Thyroid gland (tissue), 4 donors: ENCODE results near the gene NKX1-1. TPM values are rescaled to one million over a fixed set of nuclear protein-coding genes. Genes with fewer than 3 reads are reported as not detected.

Experiments used
- DNase-seq, 2 donors: peaks; one replicate each; pipeline ENCODE4 v3.0.0-alpha.2; 2019
- H3K27ac ChIP-seq, 3 donors: fragments of 200-600 bp; sonication (generic); 1 replicate in 2 of 3; 2 replicates in 1 of 3; pipeline ENCODE4 v1.5.1; 2016 to 2019; ENCODE audit warnings: mild to moderate bottlenecking in 1 of 3, moderate library complexity in 1 of 3
- H3K27me3 ChIP-seq: fragments of 200-600 bp; sonication (generic); one replicate; pipeline ENCODE4 v1.5.1; 2019
- H3K36me3 ChIP-seq, 2 donors: fragments of 200-600 bp; sonication (generic); one replicate each; pipeline ENCODE4 v1.5.1; 2016 to 2019
- H3K4me1 ChIP-seq, 2 donors: fragments of 200-600 bp; sonication (generic); one replicate each; pipeline ENCODE4 v1.5.1; 2017 to 2019
- H3K4me3 ChIP-seq, 3 donors: fragments of 200-600 bp; sonication (generic); replicated peaks in 1 of 3; 1 replicate in 2 of 3; 2 replicates in 1 of 3; pipeline ENCODE4 v1.5.1; 2016; ENCODE audit warnings: mild to moderate bottlenecking in 1 of 3
- H3K9me3 ChIP-seq: fragments of 200-600 bp; sonication (generic); one replicate; pipeline ENCODE4 v1.5.1; 2017
- POLR2A ChIP-seq, 2 donors: fragments of 450-650 bp; IDR thresholded peaks; one replicate each; pipeline ENCODE4 v1.6.1; 2017; ENCODE audit warnings: antibody characterized with exemption in 2 of 2, mild to moderate bottlenecking in 2 of 2, moderate library complexity in 1 of 2
- WGBS, 2 donors: methylation state at CpG; one replicate each; pipeline ENCODE4 v1.1.5; 2017; 5-methylcytosine and 5-hydroxymethylcytosine counted together
- intact Hi-C: fragments of 100-400 bp; cut with DNase I; formaldehyde crosslinking; loops from one replicate; pipeline ENCODE4 v1.15.1; 2023
- total RNA-seq, 4 donors: library from RNA; depleted of rRNA; stranded (reverse); fragments of >200 nt; gene quantifications; one replicate each; pipeline ENCODE4 v1.2.3, GENCODE V29; 2016
- TF ChIP-seq, protein P1 (sequence below), 6 experiments: fragments of 200-600 bp in 3 of 6; fragments of 450-650 bp in 3 of 6; sonication (generic) in 3 of 6; IDR thresholded peaks; one replicate each; pipeline ENCODE4 v1.5.1; 2016 to 2019; ENCODE audit warnings: antibody characterized with exemption in 6 of 6, mild to moderate bottlenecking in 2 of 6, inconsistent platforms in 1 of 6, moderate library complexity in 1 of 6

The NKX1-1 gene
- not detected for total RNA-seq

GRCh38 chr4:1406394-1406980 lies at the start of gene NKX1-1:
Gene NKX1-1, minus strand, starts transcription at chr4:1406442. Its CDS starts 0 bp downstream, at chr4:1406442.
- Histone ChIP-seq H3K27me3 (peaks cover 44% of the 10 kb centered on the region), H3K9me3 (no peaks in the 10 kb centered on the region), H3K4me3 (no peak within 1 kb of the TSS), H3K27ac (no peak within 1 kb of the TSS), H3K4me1 (peaks cover 0 to 10% of the 10 kb centered on the region in 2 donors), H3K36me3 (no peaks in the 10 kb centered on the region)
- WGBS, 2 donors = 9% methylated on average over 9 of the region's 91 CpGs; no CpG with 5 or more reads in 1 of the 2 donors
- DNase-seq = no peak
- TF ChIP-seq POLR2A (IDR thresholded peaks at IDR 0.05) = no peak
- TF ChIP-seq, protein P1, sequence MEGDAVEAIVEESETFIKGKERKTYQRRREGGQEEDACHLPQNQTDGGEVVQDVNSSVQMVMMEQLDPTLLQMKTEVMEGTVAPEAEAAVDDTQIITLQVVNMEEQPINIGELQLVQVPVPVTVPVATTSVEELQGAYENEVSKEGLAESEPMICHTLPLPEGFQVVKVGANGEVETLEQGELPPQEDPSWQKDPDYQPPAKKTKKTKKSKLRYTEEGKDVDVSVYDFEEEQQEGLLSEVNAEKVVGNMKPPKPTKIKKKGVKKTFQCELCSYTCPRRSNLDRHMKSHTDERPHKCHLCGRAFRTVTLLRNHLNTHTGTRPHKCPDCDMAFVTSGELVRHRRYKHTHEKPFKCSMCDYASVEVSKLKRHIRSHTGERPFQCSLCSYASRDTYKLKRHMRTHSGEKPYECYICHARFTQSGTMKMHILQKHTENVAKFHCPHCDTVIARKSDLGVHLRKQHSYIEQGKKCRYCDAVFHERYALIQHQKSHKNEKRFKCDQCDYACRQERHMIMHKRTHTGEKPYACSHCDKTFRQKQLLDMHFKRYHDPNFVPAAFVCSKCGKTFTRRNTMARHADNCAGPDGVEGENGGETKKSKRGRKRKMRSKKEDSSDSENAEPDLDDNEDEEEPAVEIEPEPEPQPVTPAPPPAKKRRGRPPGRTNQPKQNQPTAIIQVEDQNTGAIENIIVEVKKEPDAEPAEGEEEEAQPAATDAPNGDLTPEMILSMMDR (IDR thresholded peaks at IDR 0.05) = no peak
- intact Hi-C loops = no loop called here

GRCh38 chr4:1453731-1454130 lies 47.5 kb upstream of the NKX1-1 start:
- no peaks in the 10 kb centered on the region for H3K9me3 ChIP-seq
- H3K27ac ChIP-seq = no peak overlapping the region
- H3K4me3 ChIP-seq = no peak overlapping the region
- DNase-seq = no peak
- no peaks in the 10 kb centered on the region for H3K4me1 ChIP-seq
- TF ChIP-seq, protein P1 (IDR thresholded peaks at IDR 0.05) = no peak
- TF ChIP-seq POLR2A (IDR thresholded peaks at IDR 0.05) = no peak
- intact Hi-C loops = no loop called here
- H3K36me3 ChIP-seq = no peaks in the 10 kb centered on the region
- WGBS, 2 donors = 90 to 98% methylated on average over 2 of the region's 2 CpGs
- H3K27me3 ChIP-seq = no peaks in the 10 kb centered on the region

- no peaks in the 10 kb centered on the region for H3K4me1 ChIP-seq
- intact Hi-C loops = no loop called here
- no peak for DNase-seq
- no peaks in the 10 kb centered on the region for H3K27me3 ChIP-seq
- no peak overlapping the region for H3K27ac ChIP-seq
- no peak for TF ChIP-seq POLR2A (IDR thresholded peaks at IDR 0.05)
- TF ChIP-seq, protein P1 (IDR thresholded peaks at IDR 0.05) = no peak
- no peak overlapping the region for H3K4me3 ChIP-seq
- H3K36me3 ChIP-seq = no peaks in the 10 kb centered on the region
- 67 to 71% methylated on average over 5 of the region's 5 CpGs for WGBS, 2 donors
- no peaks in the 10 kb centered on the region for H3K9me3 ChIP-seq
Observed at GRCh38 chr4:1452431-1453051, 46.3 kb upstream of the NKX1-1 start.

DNA sequence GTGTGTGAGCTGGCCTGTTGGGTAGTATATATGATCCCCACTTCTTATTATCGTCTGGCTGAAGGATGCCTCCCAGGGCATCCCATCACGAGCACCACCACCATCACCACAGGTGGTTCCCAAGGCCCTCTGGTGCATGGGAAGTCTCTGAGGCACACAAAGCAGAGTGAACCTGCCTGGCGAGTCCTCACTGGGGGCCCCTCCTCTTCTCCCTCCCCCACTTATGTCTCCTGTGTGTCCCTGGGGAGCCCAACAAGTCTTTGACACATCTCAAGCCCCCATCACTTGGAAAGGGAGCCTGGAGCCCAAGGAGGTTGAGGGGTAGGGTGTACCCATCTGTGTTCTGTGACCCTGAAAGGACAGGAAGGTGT lies 45.5 kb upstream of the NKX1-1 start:
- intact Hi-C loops = no loop called here
- H3K4me3 ChIP-seq = no peak overlapping the region
- WGBS, 2 donors = 63 to 76% methylated on average over 2 to 3 of the region's 3 CpGs
- H3K27me3 ChIP-seq = no peaks in the 10 kb centered on the region
- H3K9me3 ChIP-seq = no peaks in the 10 kb centered on the region
- no peak for DNase-seq
- TF ChIP-seq, protein P1 (IDR thresholded peaks at IDR 0.05) = no peak
- no peak for TF ChIP-seq POLR2A (IDR thresholded peaks at IDR 0.05)
- no peaks in the 10 kb centered on the region for H3K4me1 ChIP-seq
- H3K27ac ChIP-seq = no peak overlapping the region
- no peaks in the 10 kb centered on the region for H3K36me3 ChIP-seq

DNA sequence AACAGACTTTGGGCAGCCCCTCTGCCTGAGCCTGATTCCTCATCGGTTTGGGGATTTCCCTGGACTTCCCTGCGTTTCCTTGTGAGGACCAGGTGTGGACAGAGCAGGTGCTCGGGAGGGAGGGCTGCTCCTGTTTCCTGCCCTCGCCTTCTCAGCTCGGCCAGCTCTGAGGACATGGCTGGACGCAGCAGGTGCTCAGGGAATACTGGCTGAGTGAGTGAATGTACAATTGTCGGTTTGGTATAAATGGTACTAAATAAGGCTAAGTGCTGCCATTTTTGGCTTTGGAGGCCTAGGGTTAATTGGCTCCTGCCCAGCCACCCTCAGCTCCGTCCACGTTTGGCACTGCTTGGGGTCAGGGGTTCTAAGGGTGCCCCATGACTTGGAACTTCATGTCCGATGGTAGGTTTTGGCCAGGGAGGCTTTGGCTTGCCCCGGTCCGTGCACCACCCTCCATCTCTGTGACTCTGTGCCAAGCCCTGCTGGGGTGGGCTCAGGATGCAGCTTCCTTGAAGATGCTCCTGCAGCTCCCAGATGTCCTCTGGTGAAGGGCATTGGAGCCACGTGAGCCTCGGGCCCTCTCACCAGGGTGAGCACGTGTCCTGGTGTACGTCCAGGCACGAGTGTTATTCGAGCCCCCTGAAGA lies 45.0 kb upstream of the NKX1-1 start:
- Histone ChIP-seq H3K36me3 (no peaks in the 10 kb centered on the region), H3K9me3 (no peaks in the 10 kb centered on the region), H3K27ac (no peak overlapping the region), H3K4me1 (no peaks in the 10 kb centered on the region), H3K4me3 (no peak overlapping the region), H3K27me3 (no peaks in the 10 kb centered on the region)
- intact Hi-C loops = no loop called here
- no peak for TF ChIP-seq POLR2A (IDR thresholded peaks at IDR 0.05)
- TF ChIP-seq, protein P1 (IDR thresholded peaks at IDR 0.05) = no peak
- no peak for DNase-seq
- WGBS, 2 donors = 70 to 76% methylated on average over 9 to 11 of the region's 18 CpGs
